GM18505 (cell line): ENCODE measurements around the gene GALNT8.

Experiments used
- ATAC-seq: cut with Tn5 transposase; IDR thresholded peaks from one replicate; pipeline ENCODE4 v1.9.1; 2021; ENCODE audit not compliant: unreplicated experiment
- POLR2A ChIP-seq: IDR thresholded peaks from 4 replicates; pipeline ENCODE4 v1.6.1; 2011; ENCODE audit warnings: borderline replicate concordance; ENCODE audit not compliant: insufficient read depth, insufficient read length; ENCODE audit errors: extremely low read depth

GALNT8 gene

DNA sequence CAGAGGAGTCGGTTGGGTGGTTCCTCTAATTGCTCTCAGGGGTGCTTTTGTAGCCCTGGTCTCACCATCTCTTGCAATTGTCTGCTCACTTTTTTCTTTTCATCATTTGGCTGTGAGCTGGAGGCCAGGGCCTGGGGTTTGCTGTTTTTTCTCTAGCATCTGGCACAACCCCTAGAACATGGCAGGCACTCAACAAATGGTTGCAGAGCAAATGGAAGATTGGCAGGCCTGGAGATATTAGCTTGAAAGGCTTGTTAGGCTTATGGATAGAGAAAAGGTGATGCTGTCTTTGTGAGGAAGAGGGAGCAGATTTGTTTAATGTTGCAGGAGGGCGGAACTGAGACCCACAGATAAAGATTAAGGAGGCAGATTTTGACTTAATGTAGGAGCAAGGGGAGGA, 47.0 kb downstream of the GALNT8 start:
- no peak for TF ChIP-seq POLR2A
- no peak for ATAC-seq

DNA sequence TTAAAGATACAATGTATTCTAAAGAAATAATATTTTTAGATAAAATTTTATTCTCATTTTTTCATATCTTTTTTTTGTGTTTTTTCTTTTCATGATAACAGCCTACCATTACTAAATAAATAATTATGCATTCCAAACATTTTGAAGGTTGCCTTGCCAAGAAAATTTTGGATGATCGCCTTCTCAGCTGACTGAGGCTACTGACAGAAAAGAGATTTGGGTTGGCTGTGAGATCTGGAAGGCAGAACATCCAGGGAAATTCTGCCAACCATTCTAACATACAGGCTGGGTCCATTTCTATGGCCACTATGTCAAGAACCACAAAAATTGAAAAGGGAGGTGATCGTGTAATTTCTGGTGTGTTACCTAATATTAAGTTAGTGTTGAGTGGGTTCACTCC, 48.1 kb downstream of the GALNT8 start:
- no peak for TF ChIP-seq POLR2A
- no peak for ATAC-seq

DNA sequence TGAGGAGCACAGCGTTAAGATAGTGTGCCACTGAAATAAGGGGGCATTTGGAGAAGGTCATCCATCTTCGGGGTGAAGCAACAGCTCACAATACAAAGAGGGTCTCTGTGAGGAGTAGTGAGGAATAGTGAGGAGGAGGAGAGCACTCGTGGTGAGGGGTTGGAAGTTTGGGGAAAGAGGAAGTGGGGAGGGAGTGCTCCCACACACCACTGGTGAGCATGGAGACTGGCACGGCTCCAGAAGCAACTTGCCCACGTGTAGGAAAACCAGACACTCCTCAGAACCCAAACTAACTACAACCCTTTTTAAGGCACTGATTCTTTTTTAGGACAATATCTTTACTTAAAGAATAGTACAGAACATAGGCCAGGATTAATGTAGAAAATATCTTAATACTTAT, 48.9 kb downstream of the GALNT8 start:
- no peak for ATAC-seq
- TF ChIP-seq POLR2A: no peak

DNA sequence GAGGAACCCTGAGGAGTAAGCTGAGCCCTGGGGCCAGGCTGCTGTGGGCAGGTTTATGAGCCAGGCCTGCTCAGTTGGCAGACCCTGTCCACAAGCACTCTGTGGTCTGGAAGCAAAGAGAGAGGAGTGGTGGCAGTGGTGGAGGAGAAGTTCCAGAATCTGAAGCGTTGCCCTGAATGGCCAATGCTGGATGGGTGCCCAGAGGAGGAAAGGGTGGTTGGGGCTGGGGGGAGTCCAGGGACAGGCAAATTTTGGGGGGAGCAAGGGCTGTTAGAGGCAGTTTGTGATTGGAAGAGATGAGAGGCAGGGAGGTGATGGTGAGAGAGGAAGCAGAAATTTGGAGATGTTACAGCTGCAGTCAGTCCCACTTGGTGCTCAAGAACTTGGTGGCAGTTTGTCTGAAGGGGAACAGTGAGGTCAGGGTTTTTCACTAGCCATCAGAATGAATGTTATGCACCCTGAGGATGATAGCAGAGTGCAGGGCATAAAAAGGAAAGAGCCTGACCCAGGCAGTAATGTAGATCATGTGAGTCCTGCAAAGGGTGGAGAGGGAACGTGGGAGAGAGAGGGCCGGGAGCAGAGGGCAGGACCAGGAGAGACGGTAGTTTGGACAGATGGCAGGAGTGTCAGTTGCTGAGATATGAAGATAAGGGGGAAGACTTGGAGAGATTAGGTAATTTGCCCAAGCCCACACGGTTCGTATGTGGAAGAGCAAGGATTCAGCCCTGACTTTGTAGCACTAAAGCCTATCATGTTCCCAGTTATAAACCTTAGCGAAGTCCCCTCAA, 51.2 kb downstream of the GALNT8 start:
- TF ChIP-seq POLR2A: no peak
- no peak for ATAC-seq

DNA sequence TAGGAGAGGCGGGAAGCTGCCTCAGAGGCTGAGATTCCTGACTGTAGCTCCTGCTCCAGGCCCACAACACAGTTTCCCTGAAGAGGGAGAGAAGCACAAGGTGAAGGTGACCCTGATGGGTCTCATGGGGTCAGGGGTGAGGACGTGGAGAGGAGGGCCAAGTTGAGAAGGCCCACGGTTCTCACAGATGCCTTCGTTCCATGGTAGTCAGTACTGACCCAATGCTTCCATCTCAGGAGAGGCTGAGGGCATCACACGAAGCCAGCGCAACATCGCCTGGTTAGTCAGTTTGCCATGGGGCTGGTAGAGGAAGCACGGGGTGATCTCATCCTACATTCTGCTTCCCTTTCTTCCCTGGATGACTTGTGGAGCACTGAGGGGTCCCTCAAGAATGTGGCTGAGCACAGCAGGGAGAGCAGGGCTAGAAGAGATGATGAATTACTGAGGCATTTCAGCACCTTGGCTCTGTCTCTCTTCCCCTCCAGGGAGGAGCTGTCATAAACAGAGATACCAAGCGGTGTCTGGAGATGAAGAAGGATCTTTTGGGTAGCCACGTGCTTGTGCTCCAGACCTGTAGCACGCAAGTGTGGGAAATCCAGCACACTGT, 51.9 kb downstream of the GALNT8 start:
- TF ChIP-seq POLR2A: no peak

DNA sequence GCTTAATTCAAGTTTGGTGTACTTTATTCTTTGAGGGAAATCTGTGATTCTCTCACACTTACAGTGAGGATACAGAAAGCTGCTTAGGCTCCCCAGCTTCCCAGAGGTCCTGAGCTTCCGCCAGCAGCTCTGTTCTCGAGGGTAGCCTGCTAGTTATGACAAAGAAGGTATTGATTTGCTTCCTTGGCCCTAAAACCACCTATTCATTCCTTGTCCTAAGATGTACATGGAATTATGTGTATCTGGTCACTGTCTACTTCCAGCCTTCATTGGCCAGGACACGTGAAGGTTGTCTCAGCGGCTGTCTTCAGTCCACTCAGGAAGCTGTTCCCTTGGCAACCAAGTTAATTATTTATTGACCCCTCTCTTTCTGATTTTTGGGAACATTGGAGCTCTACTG, 55.7 kb downstream of the GALNT8 start:
- no peak for TF ChIP-seq POLR2A
- no peak for ATAC-seq

More for the DNA sequence above, 51.9 kb downstream of the GALNT8 start:
- ATAC-seq: no peak

DNA sequence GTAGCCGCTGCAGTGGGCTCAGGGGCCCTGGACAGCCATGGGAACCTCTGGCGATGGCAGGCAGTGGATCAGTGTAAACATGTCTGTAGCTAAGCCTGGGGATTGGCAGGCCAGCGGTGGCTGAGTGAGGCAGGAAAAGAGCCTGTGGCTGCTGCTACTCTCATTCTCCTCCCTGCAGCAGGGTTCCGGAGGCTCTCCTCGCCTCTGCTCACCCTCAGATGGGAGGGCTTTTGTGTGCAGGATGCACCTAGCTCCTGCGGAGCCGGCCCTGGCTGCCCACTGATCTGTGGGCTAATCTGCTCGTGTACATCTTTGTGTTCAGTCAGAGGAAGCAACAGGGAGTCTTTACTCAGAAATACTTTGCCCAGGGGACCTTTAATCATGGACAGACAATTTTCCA, 59.5 kb downstream of the GALNT8 start:
- no peak for TF ChIP-seq POLR2A
- ATAC-seq: no peak

DNA sequence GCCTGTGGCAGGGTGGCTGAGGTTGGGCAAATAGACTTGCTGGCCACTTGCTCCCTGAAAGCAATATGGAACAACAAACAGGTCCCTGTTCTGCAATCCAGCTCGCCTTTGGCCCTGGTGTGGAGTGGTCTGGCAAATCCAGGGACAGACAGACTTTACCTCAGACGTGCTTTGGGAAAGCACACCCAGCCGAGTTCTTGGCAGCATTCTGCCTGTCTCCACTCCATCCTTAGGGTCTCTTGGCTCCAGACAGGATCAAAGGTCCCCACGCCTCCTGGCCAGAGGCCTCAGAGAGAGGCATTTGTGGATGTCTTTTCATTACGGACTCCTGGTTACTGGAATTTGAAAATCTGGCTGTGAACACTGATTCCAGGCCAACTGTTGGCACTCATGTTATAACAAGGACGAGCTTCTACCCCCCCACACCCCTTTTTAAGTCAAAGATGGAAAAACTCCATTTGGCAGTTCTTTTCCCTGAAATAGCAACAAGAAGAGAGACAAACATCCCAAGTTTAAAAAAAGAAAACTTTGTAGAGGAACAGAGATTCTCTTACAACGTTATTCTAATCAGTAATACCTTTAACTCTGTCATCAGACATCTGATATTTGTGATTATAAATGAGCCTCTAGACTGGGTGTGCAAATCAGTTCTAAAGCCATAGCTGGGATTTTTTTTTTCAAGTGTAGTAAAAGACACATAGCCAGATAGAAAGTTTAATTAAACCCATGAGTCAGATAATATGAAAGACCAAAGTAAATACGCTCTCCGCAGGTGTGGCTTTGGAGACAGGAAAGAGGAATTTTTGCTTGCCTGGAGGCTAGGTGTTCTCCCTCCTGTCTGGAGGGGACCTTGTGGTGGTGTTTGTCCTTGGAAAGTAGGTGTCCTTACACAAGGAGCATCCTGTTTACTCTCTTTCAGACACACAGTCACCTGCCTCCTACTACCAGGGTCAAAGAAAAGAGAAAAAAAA, 60.7 kb downstream of the GALNT8 start:
- TF ChIP-seq POLR2A: no peak
- ATAC-seq: no peak

DNA sequence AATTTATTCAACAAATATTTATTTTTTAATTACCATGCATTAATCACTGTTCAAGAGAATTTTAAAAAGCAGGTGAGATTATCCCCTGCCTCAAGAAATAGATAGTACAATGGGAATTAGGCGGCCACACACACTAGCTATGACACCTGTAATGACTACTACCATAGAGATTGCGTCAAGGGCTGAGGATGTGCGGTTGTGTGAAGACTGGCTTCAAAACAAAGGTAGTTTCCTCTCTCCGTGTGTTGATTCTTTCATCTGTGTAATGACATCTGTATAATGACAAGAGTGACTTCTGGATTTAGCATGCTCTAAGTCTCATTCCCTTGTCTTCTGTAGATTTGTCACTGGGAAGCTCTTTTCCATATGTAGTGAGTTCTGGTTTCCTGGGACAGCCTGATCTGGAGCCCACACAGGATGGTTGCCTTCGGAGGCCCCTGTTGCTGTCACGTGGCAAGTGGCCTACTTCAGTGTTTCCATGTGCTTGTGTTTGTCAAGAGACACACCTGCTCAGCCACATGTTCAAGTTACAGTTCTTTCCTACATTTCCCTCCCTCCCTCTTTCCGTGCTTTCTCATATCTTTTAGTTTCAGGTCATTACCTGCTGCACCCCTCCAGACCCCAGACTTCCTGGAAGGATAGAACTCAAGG, 64.3 kb downstream of the GALNT8 start:
- TF ChIP-seq POLR2A: no peak
- ATAC-seq: no peak

DNA sequence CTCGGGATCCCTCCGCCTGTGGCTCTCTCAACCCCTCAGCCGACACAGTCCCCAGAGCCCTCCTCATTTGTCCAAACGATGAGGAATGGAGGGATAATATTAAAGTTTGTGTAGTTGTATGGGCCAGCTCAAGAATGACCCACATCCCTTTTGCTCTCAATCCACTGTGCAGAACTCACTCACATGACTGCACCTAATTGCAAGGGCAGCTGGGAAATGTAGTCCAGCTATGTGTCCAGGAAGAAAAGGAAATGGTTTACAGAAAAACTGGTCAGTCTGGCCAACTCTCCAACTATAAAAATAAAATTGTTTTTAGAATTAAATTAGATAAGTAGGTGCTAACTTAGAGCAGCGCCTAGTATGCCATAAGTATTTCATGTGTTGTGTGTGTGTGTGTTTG, 66.6 kb downstream of the GALNT8 start:
- no peak for ATAC-seq
- TF ChIP-seq POLR2A: no peak

DNA sequence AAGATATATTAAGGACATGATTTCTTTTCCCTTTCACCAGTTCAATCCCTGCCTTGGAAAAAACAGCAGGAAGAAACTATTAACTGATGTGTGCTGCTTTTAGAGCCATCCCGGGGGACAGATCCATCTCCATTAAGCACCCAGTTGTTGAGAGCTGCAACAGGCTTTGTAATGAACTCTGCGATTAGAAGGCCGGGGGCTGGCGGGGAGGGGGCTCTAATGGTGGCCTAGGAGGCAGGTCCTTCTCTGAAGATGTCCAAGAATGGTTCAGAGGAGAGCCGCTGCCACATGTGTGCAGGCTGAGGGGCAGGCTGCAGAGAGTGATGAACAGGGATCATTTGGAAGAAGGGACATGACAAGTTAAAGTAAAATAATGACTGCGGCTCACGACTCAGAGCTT, 67.8 kb downstream of the GALNT8 start:
- TF ChIP-seq POLR2A: no peak
- ATAC-seq: no peak

DNA sequence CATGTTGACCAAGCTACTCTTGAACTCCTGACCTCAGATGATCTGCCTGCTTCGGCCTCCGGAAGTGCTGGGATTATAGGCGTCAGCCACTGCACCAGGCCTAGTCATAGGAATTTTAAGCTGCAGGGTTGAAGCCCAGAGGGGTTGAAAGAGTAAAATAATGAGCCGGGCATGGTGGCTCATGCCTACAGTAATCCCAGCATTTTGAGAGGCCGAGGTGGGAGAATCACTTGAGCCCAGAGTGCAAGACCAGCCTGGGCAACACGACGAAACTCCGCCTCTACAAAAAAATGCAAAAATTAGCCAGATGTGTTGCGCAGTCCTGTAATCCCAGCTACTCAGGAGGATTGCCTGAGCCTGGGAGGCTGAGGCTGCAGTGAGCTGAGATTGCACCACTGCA, 69.6 kb downstream of the GALNT8 start:
- no peak for ATAC-seq
- no peak for TF ChIP-seq POLR2A

DNA sequence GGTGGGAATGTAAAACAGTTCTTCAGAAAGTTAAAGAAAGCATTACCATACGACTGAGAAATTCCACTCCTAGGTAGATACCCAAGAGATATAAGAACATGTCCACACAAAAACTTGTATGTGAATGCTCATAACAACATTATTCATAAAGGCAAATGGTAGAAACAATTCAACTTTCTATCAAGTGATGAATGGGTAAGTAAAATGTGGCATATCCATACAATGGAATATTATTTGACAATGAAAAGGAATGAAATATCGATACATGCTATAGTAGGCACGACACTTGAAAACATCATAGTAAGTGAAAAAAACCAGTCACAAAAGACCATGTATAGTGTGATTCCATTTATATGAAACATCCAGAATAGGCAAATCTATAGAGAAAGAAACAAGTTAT, 71.3 kb downstream of the GALNT8 start:
- ATAC-seq: no peak
- TF ChIP-seq POLR2A: no peak
